Psoas muscle (tissue), 8 donors: ENCODE data around the gene COL20A1. TPM values are rescaled to one million over a fixed set of nuclear protein-coding genes. Genes with fewer than 3 reads are reported as not detected.

ENCODE experiments used
- ATAC-seq, 4 donors: fragments of 200-7000 bp; cut with Tn5 transposase; one replicate each; pipeline ENCODE4 v1.9.1; 2020; ENCODE audit warnings: moderate library complexity in 3 of 4, mild to moderate bottlenecking in 2 of 4
- DNase-seq, 2 donors: peaks; one replicate each; pipeline ENCODE4 v3.0.0-alpha.2; 2020
- H3K27ac ChIP-seq: fragments of 200-600 bp; one replicate; pipeline ENCODE4 v1.8.0; 2022
- H3K27me3 ChIP-seq, 3 donors: fragments of 200-600 bp in 1 of 3; one replicate each; pipeline versions ENCODE4 v1.6.1 to v1.8.0; 2013 to 2022; ENCODE audit warnings: low read length in 2 of 3, mild to moderate bottlenecking in 2 of 3, moderate library complexity in 1 of 3; ENCODE audit not compliant: insufficient read depth in 3 of 3
- H3K36me3 ChIP-seq, 2 donors: fragments of 200-600 bp in 1 of 2; one replicate each; pipeline versions ENCODE4 v1.6.1 to v1.8.0; 2013 to 2022; ENCODE audit warnings: low read depth in 1 of 2, mild to moderate bottlenecking in 1 of 2, moderate library complexity in 1 of 2; ENCODE audit not compliant: insufficient read depth in 1 of 2
- H3K4me1 ChIP-seq: fragments of 200-600 bp; one replicate; pipeline ENCODE4 v1.8.0; 2022
- H3K4me3 ChIP-seq: fragments of 200-600 bp; one replicate; pipeline ENCODE4 v1.8.0; 2022; ENCODE audit warnings: mild to moderate bottlenecking
- H3K9me3 ChIP-seq: fragments of 200-600 bp; one replicate; pipeline ENCODE4 v1.8.0; 2022
- CTCF ChIP-seq: fragments of 200-600 bp; IDR thresholded peaks from one replicate; pipeline ENCODE4 v1.8.0; 2022; ENCODE audit warnings: antibody characterized with exemption
- WGBS, 3 donors: extraction: QIAGEN DNeasy Blood & Tissue Kit; methylation state at CpG; one replicate each; pipeline versions ENCODE4 v1.1.6 to v1.1.7; 2013; 5-methylcytosine and 5-hydroxymethylcytosine counted together
- intact Hi-C, 2 donors: fragments of 100-400 bp; cut with DNase I; formaldehyde crosslinking; loops; one replicate each; pipeline versions ENCODE4 v1.11.0 to v1.14.2; 2022
- polyA plus RNA-seq, 3 donors: library from polyadenylated mRNA; stranded (reverse); fragments of 200-250 nt; gene quantifications; one replicate each; pipeline ENCODE4 v1.2.3, GENCODE V29; 2013
- total RNA-seq, 4 donors: library from RNA; stranded (reverse); fragmentation: NEBNext Ultra II Directional in 2 of 4; extraction: Animal tissue kit (Norgen Biotek cat#: 25700) in 2 of 4; gene quantifications; one replicate each; pipeline versions ENCODE4 v1.2.1 to v1.2.4, GENCODE V29; 2021 to 2023
- donor health status: healthy with polysubstance abuse.
- donor health status: DM: no; HTN: no; CAD: no; lungs with moderate emphysema.
- donor health status: Bipolar disorder and iron deficiency.
- donor health status: healthy.
- donor health status: DM: yes; HTN: yes; CAD: no.
- donor health status: DM: no; HTN: no; CAD: no.
- donor health status: DM: no; HTN: no; CAD: no.
- donor health status: DM: yes; HTN: yes; CAD: no.

COL20A1 gene
- total and polyA plus RNA-seq, 7 donors = 0.08 to 0.09 TPM; not detected in 5

GRCh38 chr20:63307538-63308217 lies 14.7 kb downstream of the COL20A1 start:
- no peaks in the 10 kb centered on the region for H3K36me3 ChIP-seq
- H3K4me1 ChIP-seq = no peaks in the 10 kb centered on the region
- intact Hi-C loops = loop anchor here in 1 of 2 donors (5.0 kb wide), 1 partner anchor 75 kb away; no protein-coding TSS in a partner anchor
- H3K4me3 ChIP-seq = no peak overlapping the region
- no peak for TF ChIP-seq CTCF
- DNase-seq = no peak
- ATAC-seq = no peak
- H3K9me3 ChIP-seq = no peaks in the 10 kb centered on the region
- 74 to 78% (median 75%) methylated on average over 20 to 23 of the region's 23 CpGs for WGBS, 3 donors
- no peak overlapping the region for H3K27ac ChIP-seq
- peaks cover 0 to 53% (median 8%) of the 10 kb centered on the region in 3 donors for H3K27me3 ChIP-seq

DNA sequence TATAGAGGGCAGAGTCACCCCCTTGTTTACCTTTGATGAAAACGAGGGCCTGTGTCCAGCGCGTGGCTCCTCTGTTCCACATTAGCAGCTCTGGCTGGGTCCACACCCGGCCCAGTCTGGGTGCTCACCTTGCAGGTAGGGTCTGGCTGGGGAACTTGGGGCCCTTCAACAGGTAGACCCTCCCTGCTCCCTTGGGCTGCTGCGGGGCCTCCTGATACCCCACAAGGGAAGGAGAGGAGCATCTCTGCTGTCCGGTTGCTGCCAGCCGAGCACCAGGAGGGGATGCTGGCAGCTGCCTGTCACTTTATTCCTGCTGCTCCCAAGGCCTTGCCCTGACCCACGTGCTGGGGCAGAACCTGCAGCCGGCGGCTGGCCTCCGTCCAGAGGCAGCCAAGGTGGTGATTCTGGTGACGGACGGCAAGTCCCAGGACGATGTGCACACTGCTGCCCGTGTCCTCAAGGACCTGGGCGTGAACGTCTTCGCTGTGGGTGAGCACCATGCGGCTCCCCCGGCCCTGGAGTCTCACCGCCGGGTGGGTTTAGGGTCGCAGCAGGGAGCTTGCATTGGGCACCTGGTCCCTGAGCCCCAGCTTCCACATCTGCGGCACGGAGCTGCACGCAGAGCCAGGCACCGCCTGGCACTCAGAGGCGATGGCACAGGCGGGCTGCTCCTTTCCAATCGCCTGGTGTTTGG lies 15.4 kb downstream of the COL20A1 start:
- Histone ChIP-seq H3K4me1 (no peaks in the 10 kb centered on the region), H3K36me3 (no peaks in the 10 kb centered on the region), H3K4me3 (no peak overlapping the region), H3K9me3 (no peaks in the 10 kb centered on the region), H3K27ac (no peak overlapping the region), H3K27me3 (peaks cover 0 to 56% (median 8%) of the 10 kb centered on the region in 3 donors)
- no peak for ATAC-seq
- no peak for DNase-seq
- TF ChIP-seq CTCF = no peak
- 41 to 62% (median 45%) methylated on average over 28 to 30 of the region's 30 CpGs for WGBS, 3 donors
- intact Hi-C loops = loop anchor here in 1 of 2 donors (5.0 kb wide), 1 partner anchor 74 kb away; no protein-coding TSS in a partner anchor

- Histone ChIP-seq H3K4me1 (no peaks in the 10 kb centered on the region), H3K9me3 (no peaks in the 10 kb centered on the region), H3K27ac (no peak overlapping the region), H3K27me3 (peaks cover 0 to 59% (median 8%) of the 10 kb centered on the region in 3 donors), H3K36me3 (no peaks in the 10 kb centered on the region), H3K4me3 (no peak overlapping the region)
- peak; percentile 80 for TF ChIP-seq CTCF
- ATAC-seq (peak; percentile 65 to 79 (median 70)), DNase-seq (peak in 1 of 2 donors; percentile 48)
- intact Hi-C loops = loop anchor here (1.0 to 5.0 kb wide), 2 partner anchors 72 to 73 kb away; no protein-coding TSS in a partner anchor
- 17 to 20% (median 20%) methylated on average over 33 to 35 of the region's 35 CpGs for WGBS, 3 donors
Measured at GRCh38 chr20:63309261-63310071, 16.5 kb downstream of the COL20A1 start.

- intact Hi-C loops = no loop called here
- 76 to 82% (median 79%) methylated on average over 20 of the region's 20 CpGs for WGBS, 3 donors
- Histone ChIP-seq H3K9me3 (no peaks in the 10 kb centered on the region), H3K27me3 (peaks cover 0 to 59% (median 11%) of the 10 kb centered on the region in 3 donors), H3K27ac (no peak overlapping the region), H3K4me1 (no peaks in the 10 kb centered on the region), H3K4me3 (no peak overlapping the region), H3K36me3 (no peaks in the 10 kb centered on the region)
- ATAC-seq = no peak
- DNase-seq = peak in 1 of 2 donors; percentile 9
- TF ChIP-seq CTCF = no peak
Measured at GRCh38 chr20:63310265-63310991, 17.4 kb downstream of the COL20A1 start.
